Activated naive CD8-positive, alpha-beta T cell treated with anti-CD3 and anti-CD28 coated beads, Interleukin-2, amount 50 U/mL, for 24 hours (primary cell): Measurements from ENCODE around the gene ATP8A2.

Experiments used
- ATAC-seq: fragments of 150-1000 bp; cut with Tn5 transposase; one replicate; pipeline ENCODE4 v1.10.0; 2021
- DNase-seq: peaks from one replicate; pipeline ENCODE4 v3.0.0; 2021
- H3K27ac Mint-ChIP-seq: one replicate; pipeline ENCODE4 v1.8.0; 2021; ENCODE audit warnings: mild to moderate bottlenecking, mixed read lengths
- H3K27me3 Mint-ChIP-seq: one replicate; pipeline ENCODE4 v1.8.0; 2021; ENCODE audit warnings: mixed read lengths
- H3K36me3 Mint-ChIP-seq: one replicate; pipeline ENCODE4 v1.8.0; 2021; ENCODE audit warnings: low read depth, mixed read lengths
- H3K4me1 Mint-ChIP-seq: one replicate; pipeline ENCODE4 v1.8.0; 2021; ENCODE audit warnings: mixed read lengths
- H3K4me3 Mint-ChIP-seq: one replicate; pipeline ENCODE4 v1.8.0; 2021; ENCODE audit warnings: mild to moderate bottlenecking, moderate library complexity, mixed read lengths
- H3K9me3 Mint-ChIP-seq: one replicate; pipeline ENCODE4 v1.8.0; 2021; ENCODE audit warnings: mixed read lengths

Gene ATP8A2

DNA sequence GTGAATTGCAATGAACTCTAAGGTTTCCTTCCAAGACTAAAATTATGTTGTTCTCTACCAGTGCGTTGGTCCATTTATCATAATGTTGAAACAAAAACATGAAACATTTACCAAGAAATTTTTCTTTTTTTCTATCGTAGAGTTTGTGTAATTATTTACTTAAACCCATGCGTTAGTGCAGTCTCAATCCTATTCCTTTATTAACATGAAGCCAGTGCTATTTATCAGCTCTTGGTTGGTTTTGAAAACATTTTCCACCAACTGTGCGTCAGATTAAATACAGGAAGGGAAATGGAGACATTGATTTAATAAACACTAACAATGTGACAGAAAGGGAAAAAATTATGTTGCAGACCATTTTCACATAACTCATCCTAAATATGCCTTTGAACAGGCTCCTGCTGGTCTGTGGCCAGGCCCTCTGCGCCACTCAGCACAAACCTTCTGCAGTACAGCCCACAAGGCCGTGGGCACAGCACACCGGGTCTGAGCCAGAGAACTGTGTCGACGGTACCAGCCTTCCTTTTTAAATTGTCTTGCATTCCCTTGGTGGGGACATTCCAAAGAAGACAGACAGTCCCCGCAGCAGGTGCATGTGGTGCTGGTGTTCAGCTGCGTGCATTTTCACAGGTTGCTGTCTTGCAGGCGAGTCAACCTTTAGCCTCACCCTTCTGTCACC is 544.2 kb downstream of the ATP8A2 start:
- H3K9me3 Mint-ChIP-seq, result no peaks in the 10 kb centered on the region
- H3K27me3 Mint-ChIP-seq, result no peaks in the 10 kb centered on the region
- ATAC-seq (no peak), DNase-seq (no peak)
- H3K36me3 Mint-ChIP-seq, result no peaks in the 10 kb centered on the region
- no peak overlapping the region for H3K27ac Mint-ChIP-seq
- peaks cover 6% of the 10 kb centered on the region for H3K4me1 Mint-ChIP-seq
- H3K4me3 Mint-ChIP-seq, result no peak overlapping the region

DNA sequence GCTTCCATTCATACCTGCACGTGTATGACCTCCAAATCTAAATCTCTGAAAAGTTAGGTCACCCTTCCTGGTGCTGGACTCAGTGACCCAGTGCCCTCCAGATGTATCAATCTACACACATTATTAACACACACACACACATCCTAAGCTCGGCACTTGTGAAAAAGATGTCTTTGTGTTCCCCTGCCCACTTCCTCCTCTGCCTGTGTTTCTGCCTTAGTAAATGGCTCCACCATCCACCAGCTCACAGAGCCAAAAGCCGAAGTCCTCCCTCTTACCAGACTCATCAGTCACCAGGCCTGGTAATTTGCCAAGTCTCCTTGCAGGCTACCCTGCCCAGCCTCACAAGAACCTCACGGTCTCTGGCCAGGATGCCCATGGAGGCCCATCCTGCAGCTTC is 548.5 kb downstream of the ATP8A2 start:
- ATAC-seq (no peak), DNase-seq (no peak)
- no peak overlapping the region for H3K4me3 Mint-ChIP-seq
- H3K27ac Mint-ChIP-seq, result no peak overlapping the region
- H3K36me3 Mint-ChIP-seq, result no peaks in the 10 kb centered on the region
- no peaks in the 10 kb centered on the region for H3K9me3 Mint-ChIP-seq
- no peaks in the 10 kb centered on the region for H3K27me3 Mint-ChIP-seq
- H3K4me1 Mint-ChIP-seq, result peaks cover 6% of the 10 kb centered on the region

DNA sequence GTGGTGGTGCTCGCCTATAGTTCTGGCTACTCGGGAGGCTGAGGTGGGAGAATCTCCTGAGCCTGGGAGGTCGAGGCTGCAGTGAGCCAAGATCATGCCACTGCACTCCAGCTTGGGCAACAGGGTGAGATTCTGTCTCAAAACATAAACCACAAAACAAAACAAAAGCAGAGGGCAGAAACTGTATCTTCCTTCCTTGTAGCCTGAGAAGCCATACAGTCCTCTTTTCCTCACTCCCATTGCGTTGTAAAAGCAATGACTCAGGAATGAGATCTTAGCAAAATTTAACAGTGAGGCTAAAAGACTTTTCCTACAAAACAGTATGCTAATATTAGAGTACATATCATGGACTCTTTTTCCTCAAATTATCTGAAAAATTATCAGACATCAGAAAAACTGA is 549.2 kb downstream of the ATP8A2 start:
- no peaks in the 10 kb centered on the region for H3K36me3 Mint-ChIP-seq
- no peaks in the 10 kb centered on the region for H3K27me3 Mint-ChIP-seq
- no peak overlapping the region for H3K4me3 Mint-ChIP-seq
- H3K4me1 Mint-ChIP-seq, result peaks cover 6% of the 10 kb centered on the region
- no peak for DNase-seq
- H3K27ac Mint-ChIP-seq, result no peak overlapping the region
- no peak for ATAC-seq
- no peaks in the 10 kb centered on the region for H3K9me3 Mint-ChIP-seq

DNA sequence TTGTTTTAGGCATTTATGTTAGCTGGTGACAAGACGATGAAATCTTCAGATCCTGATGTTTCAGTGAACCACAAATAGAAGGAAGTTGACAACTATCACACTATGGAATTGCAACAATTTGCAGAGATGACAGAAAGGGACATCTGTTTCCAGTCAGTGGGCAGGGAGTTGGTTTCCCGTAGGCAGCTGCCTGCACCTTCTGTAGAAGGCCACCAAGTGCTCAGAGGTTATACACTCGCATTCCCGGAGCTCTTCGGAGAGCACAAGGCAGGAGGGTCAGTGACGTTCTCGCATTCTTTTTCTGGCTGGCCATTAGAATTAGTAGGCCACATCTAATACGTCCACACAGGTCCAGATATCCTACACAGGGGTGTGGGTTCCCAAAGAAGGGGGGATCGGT is 550.6 kb downstream of the ATP8A2 start:
- H3K9me3 Mint-ChIP-seq, result no peaks in the 10 kb centered on the region
- peaks cover 6% of the 10 kb centered on the region for H3K4me1 Mint-ChIP-seq
- no peaks in the 10 kb centered on the region for H3K27me3 Mint-ChIP-seq
- H3K27ac Mint-ChIP-seq, result no peak overlapping the region
- DNase-seq, result no peak
- H3K36me3 Mint-ChIP-seq, result no peaks in the 10 kb centered on the region
- H3K4me3 Mint-ChIP-seq, result no peak overlapping the region
- ATAC-seq, result no peak

DNA sequence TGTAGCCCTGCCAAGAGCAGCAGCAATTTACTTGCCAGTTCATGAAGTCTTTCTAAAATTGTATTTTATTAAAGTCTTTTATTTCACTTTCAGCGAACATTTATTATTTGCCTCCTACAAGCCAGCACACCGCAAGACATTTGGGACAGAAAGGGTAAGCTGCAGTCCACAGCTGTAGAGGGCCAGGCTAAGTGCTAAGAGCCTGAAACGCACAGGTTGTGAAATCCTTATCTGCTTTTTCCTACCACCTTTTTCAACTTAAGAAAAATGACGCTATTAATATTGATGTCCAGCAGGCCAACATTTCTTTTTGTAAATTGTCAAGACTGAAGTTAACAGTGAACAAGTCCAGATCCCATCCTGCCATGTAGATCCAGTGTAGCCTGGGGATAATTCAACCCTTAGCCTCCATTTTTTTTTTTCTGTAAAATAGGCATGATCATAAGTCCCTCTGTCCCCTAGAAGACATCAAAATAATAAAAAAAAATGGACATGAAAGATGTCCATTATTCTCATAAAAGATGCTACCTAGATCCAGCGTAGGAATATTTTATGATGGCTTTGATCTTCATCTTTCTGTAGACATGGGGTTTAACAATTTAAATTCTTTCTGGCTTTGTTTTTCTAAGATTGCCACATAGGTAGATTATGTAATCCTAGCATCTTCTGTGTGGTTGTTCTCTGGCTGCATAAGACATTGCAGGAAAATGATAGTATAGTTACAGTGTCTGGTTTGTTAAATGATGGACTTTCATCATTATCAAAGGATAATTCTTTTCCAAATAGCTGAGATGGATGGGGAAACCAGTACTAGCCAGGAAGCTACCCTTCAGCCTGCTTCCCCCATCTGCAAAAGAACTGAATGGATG is 551.7 kb downstream of the ATP8A2 start:
- Mint-ChIP-seq H3K4me1 (peaks cover 6% of the 10 kb centered on the region), H3K27me3 (no peaks in the 10 kb centered on the region), H3K9me3 (no peaks in the 10 kb centered on the region), H3K27ac (no peak overlapping the region), H3K4me3 (no peak overlapping the region), H3K36me3 (no peaks in the 10 kb centered on the region)
- DNase-seq (no peak), ATAC-seq (no peak)

DNA sequence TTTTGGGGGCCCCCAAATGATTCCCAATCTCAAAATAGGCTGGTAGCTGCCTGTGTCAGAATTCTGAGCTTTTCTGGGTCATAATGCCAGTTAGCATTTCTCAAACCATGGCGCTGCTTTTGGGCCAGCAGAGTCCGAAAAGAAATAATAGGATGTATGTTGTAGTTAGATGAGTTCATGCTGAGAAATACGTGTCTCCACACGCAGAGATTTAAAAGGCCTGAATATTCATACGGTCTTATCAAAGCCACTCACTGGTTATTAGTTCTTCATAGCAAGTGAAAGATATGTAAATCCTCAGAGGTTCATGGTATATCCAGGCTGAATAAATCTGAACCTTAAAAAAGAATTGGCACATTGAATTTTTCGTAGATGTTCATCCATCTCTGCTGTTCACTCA is 555.6 kb downstream of the ATP8A2 start:
- no peaks in the 10 kb centered on the region for H3K4me1 Mint-ChIP-seq
- H3K36me3 Mint-ChIP-seq, result no peaks in the 10 kb centered on the region
- H3K9me3 Mint-ChIP-seq, result no peaks in the 10 kb centered on the region
- no peak overlapping the region for H3K27ac Mint-ChIP-seq
- H3K4me3 Mint-ChIP-seq, result no peak overlapping the region
- no peak for ATAC-seq
- H3K27me3 Mint-ChIP-seq, result no peaks in the 10 kb centered on the region
- no peak for DNase-seq

DNA sequence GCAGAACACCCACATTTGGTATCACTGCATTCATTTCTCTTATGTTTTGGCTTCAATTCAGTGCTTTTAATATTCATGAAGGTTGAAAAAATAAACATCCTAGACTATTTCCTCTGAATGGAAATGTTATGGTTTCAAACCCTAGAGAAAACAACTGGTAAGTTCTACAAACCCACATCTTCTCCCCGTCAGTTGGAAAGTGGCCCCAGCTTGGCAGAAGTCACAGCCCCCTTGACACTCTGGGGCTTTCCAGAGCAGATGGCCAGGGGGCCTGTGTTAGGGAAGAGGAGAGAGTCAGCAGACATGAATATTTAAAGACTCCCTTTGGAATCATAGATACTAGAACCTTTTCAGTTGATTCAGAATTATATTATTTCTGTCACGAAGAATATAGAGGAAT is 556.2 kb downstream of the ATP8A2 start:
- Mint-ChIP-seq H3K27ac (no peak overlapping the region), H3K4me1 (no peaks in the 10 kb centered on the region), H3K4me3 (no peak overlapping the region), H3K9me3 (no peaks in the 10 kb centered on the region), H3K36me3 (no peaks in the 10 kb centered on the region), H3K27me3 (no peaks in the 10 kb centered on the region)
- DNase-seq (no peak), ATAC-seq (no peak)

DNA sequence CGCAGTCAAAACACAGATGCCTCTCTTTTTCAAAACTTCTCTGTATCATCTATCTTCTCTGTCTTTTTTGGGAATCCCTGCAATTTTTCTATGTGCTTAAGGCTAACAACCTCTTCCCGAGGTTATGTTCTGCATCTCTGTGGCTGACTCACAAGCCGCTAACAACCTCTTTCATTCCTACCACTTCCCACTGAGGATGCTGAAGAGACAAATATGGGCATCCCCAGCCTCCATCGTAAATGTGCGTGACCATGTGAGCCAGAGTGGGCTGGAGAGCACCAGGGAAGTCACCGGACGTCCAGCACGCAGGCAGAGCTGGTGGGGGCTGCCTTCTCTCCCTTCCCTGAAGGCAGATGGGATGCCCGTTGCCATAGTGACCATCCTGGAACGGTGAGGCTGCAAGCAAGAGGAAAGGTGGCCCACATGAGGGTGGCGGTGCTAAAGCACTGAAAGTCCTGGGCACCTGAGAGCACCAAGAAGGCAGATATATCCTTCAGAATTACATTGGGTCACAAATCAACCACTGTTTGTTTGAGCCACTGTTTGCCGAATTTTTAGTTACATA is 557.2 kb downstream of the ATP8A2 start:
- no peaks in the 10 kb centered on the region for H3K36me3 Mint-ChIP-seq

DNA sequence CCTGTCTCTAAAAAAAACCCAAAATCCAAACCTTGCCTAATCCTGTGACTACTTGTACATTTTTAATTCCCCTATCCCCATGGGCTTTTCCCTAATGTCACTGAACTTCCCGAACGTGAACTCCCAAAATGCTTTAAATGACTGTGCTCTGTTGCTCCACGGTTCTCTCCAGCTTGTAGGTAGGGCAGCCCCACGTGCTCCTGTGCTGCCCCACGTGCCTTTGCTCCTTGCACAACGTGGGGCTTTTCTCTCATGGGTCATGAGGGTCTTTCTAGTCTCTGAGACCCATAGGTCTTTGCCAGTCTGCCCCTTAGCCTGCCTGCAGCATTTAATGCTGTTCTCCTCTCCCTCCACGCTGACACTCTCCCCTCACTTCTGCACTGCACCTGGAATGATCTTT is 558.0 kb downstream of the ATP8A2 start:
- Mint-ChIP-seq H3K27ac (no peak overlapping the region), H3K9me3 (no peaks in the 10 kb centered on the region), H3K4me3 (no peak overlapping the region), H3K27me3 (no peaks in the 10 kb centered on the region), H3K36me3 (no peaks in the 10 kb centered on the region), H3K4me1 (no peaks in the 10 kb centered on the region)
- ATAC-seq (no peak), DNase-seq (no peak)

More for the DNA sequence above, 557.2 kb downstream of the ATP8A2 start:
- H3K4me3 Mint-ChIP-seq, result no peak overlapping the region
- no peak for DNase-seq
- no peaks in the 10 kb centered on the region for H3K27me3 Mint-ChIP-seq
- ATAC-seq, result no peak
- H3K9me3 Mint-ChIP-seq, result no peaks in the 10 kb centered on the region
- no peak overlapping the region for H3K27ac Mint-ChIP-seq
- H3K4me1 Mint-ChIP-seq, result no peaks in the 10 kb centered on the region

DNA sequence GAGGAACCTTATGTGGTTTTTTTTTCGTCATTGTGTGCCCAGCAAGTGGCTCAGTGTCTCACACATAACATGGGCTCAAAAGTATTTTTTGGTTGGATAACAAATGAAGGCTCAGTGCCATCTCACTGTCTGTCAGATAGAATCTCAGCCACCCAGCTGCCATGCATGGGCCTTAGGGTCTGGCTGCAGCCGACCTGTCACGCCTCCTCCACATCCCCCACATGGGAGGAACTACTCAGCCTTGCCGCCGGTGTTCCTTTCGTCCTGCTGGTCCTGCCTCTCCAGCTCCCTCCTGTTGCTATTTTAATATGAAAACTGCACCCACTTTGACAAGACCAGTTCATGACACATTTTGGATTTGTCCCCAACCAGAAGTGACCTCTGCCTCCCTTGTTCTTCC is 558.9 kb downstream of the ATP8A2 start:
- ATAC-seq (no peak), DNase-seq (no peak)
- Mint-ChIP-seq H3K27ac (no peak overlapping the region), H3K36me3 (no peaks in the 10 kb centered on the region), H3K9me3 (no peaks in the 10 kb centered on the region), H3K27me3 (no peaks in the 10 kb centered on the region), H3K4me3 (no peak overlapping the region), H3K4me1 (no peaks in the 10 kb centered on the region)

DNA sequence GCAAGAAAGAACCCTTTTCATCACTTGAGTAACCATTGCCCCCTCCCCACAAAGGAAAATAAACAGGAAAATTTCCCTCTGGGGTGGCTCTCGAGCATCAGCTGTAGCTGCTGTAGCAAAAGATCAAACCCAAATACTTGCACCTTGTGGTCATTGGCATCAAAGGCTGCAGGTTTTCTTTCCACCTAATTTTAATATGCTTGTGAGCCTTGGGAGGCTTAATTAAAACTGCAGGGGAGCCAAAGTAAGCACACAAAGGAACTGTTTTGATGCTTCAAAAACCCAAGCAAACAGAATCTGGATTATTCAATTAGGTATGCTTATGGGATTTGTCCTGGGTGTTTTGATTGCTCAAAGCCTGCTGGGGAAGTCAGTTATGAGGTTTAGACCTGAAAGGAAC is 560.6 kb downstream of the ATP8A2 start:
- ATAC-seq, result no peak
- no peak overlapping the region for H3K4me3 Mint-ChIP-seq
- no peak overlapping the region for H3K27ac Mint-ChIP-seq
- DNase-seq, result no peak
- H3K4me1 Mint-ChIP-seq, result no peaks in the 10 kb centered on the region
- H3K27me3 Mint-ChIP-seq, result no peaks in the 10 kb centered on the region
- H3K9me3 Mint-ChIP-seq, result no peaks in the 10 kb centered on the region
- H3K36me3 Mint-ChIP-seq, result no peaks in the 10 kb centered on the region

DNA sequence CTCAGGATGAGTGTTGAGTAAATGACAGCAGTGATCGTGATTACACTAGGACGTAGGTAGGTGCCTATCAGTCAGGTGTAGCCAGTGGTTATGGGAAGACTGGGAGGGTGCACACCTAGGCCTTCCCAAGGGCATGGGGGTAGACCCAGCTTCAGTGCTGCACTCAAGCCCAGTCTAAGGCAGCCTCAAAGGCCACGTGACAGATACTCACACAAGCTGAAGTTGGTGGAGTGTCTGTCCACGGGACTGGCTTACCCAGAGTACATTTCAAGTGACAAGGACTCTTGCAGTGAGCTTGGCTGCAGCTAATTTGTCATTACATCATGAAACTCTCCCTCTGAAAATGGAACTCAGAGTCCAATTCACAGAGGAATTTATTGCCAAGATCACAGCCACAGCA is 561.7 kb downstream of the ATP8A2 start:
- no peaks in the 10 kb centered on the region for H3K4me1 Mint-ChIP-seq
- no peaks in the 10 kb centered on the region for H3K27me3 Mint-ChIP-seq
- H3K9me3 Mint-ChIP-seq, result no peaks in the 10 kb centered on the region
- no peak for ATAC-seq
- H3K36me3 Mint-ChIP-seq, result no peaks in the 10 kb centered on the region
- no peak overlapping the region for H3K4me3 Mint-ChIP-seq
- DNase-seq, result no peak
- H3K27ac Mint-ChIP-seq, result no peak overlapping the region

DNA sequence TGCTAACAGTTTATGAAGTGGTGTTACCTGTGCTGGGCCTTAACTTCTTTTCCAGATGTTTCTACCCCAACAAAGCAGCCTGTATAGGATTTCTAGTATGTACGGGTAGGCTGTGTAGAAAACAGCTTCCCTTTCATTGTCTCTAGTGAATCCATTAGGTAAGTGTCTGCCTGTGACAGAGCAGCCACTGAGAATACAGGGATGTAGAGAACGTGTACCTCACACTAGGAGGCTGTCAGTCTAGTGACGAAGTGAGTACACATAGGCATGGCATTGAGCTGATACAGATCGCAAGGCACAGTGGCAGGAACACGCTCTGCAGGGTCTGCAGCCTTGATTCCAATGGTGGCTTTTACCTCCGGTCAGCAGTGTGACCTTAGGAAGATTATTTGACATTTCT is 562.4 kb downstream of the ATP8A2 start:
- Mint-ChIP-seq H3K27me3 (no peaks in the 10 kb centered on the region), H3K9me3 (no peaks in the 10 kb centered on the region), H3K4me1 (no peaks in the 10 kb centered on the region), H3K27ac (no peak overlapping the region), H3K36me3 (no peaks in the 10 kb centered on the region), H3K4me3 (no peak overlapping the region)
- DNase-seq (no peak), ATAC-seq (no peak)

DNA sequence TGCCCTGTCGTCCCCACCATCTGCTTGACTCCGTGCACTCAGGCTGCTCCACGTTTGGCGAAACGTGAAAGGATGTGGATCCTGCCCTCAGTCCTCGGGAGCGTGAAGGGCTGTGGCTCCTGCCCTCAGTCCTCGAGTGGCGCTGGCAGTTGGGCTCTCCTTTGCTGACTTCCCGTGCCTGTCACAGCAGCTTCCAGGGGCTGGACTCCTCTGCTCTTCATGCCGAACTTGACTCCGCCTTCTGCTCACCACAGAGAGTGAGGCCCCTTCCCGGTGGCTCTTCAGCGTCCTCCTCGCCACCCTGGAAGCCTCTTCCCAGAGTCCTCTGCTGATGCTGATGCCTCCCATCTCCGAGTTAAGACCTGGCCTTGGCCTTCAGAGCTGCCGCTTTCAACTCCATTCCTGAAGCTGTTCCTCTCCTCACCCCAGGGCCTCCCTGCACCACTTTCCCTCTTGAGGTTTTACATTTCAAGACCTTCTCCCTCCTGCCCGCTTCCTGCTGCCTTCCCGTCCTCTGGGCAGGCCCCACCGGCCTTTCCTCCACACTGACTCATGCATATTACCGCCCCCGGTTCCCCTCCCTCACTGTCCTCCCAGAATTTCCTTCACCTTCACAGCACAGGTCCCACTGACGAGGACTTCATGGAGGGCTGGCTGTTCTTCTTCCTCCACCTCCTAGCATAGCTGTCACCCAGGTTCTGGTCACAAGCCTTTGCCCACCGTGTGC is 568.4 kb downstream of the ATP8A2 start:
- DNase-seq (no peak), ATAC-seq (no peak)
- Mint-ChIP-seq H3K4me1 (peaks cover 2% of the 10 kb centered on the region), H3K4me3 (no peak overlapping the region), H3K9me3 (no peaks in the 10 kb centered on the region), H3K36me3 (no peaks in the 10 kb centered on the region), H3K27me3 (no peaks in the 10 kb centered on the region), H3K27ac (no peak overlapping the region)

DNA sequence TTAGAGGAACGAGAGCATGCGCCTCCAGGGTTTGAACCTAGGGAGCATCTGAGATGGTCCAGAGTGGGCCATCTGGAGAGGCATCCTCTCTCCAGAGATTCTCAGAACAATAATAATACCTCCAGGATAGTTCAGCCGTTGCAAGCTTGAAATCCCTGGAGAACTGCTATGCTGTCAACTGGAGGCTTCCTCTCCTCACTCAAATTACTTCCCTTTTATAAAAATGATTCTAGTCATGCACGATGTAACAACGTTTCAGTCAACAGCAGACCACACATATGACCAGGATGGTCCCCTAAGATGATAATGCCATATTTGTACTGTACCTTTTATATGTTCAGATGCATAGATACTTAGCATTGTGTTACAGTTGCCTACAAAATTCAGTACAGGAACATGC is 571.3 kb downstream of the ATP8A2 start:
- DNase-seq, result no peak
- no peak for ATAC-seq
- no peak overlapping the region for H3K27ac Mint-ChIP-seq
- H3K27me3 Mint-ChIP-seq, result no peaks in the 10 kb centered on the region
- H3K9me3 Mint-ChIP-seq, result no peaks in the 10 kb centered on the region
- H3K4me3 Mint-ChIP-seq, result no peak overlapping the region
- H3K36me3 Mint-ChIP-seq, result no peaks in the 10 kb centered on the region
- H3K4me1 Mint-ChIP-seq, result peaks cover 3% of the 10 kb centered on the region
